Measurements from ENCODE around the gene RNF113B.

The RNF113B gene

GRCh38 chr13:98222081-98222554, 45.0 kb upstream of the RNF113B start:
- TF ChIP-seq, protein P1, sequence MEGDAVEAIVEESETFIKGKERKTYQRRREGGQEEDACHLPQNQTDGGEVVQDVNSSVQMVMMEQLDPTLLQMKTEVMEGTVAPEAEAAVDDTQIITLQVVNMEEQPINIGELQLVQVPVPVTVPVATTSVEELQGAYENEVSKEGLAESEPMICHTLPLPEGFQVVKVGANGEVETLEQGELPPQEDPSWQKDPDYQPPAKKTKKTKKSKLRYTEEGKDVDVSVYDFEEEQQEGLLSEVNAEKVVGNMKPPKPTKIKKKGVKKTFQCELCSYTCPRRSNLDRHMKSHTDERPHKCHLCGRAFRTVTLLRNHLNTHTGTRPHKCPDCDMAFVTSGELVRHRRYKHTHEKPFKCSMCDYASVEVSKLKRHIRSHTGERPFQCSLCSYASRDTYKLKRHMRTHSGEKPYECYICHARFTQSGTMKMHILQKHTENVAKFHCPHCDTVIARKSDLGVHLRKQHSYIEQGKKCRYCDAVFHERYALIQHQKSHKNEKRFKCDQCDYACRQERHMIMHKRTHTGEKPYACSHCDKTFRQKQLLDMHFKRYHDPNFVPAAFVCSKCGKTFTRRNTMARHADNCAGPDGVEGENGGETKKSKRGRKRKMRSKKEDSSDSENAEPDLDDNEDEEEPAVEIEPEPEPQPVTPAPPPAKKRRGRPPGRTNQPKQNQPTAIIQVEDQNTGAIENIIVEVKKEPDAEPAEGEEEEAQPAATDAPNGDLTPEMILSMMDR (IDR thresholded peaks at IDR 0.05; ENCODE audit: low read depth, low read length), result no peak
- H3K4me3 ChIP-seq (ENCODE audit: low read depth, low read length), result no peak overlapping the region

DNA sequence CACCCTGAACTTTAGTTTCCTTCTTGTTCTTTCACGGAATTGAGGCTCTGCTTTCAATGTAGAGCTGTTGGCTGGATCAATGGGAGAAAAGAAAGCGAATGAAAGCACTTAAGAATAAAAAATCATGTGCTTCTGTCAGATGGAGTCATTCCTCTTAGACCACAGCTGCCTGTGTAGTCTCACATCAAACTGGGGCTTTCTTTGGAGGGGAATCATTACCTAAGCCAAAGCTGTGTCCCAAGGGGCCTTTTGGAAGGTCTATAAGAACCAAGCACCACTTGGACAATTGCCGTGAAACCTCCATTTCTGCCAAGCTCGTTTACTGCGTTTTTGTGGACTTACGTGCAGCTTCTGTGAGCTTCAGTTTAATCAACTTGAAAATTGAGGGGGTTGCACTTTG, 44.2 kb upstream of the RNF113B start:
- TF ChIP-seq, protein P1 (IDR thresholded peaks at IDR 0.05; ENCODE audit: low read depth, low read length), result no peak
- H3K4me3 ChIP-seq (ENCODE audit: low read depth, low read length), result no peak overlapping the region

- H3K4me3 ChIP-seq (ENCODE audit: low read depth, low read length), result no peak overlapping the region
- TF ChIP-seq, protein P1 (IDR thresholded peaks at IDR 0.05; ENCODE audit: low read depth, low read length), result no peak
These were observed 43.3 kb upstream of the RNF113B start for GRCh38 chr13:98220271-98220791.

DNA sequence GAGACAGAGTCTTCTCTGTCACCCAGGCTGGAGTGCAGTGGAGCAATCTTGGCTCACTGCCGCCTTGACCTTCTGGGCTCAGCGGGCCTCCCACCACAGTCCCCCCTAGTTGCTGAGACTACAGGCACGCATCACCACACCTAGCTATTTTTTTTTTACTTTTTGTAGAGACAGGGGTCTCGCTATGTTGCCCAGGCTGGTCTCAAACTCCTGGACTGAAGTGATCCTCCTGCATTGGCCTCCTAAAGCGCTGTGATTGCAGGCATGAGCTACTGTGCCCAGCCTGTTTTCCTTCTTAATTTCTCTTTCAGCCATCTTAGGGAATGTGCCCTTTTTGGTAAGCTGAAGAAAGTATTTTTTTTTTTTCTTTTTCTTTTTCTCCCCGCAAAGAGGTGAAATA, 42.6 kb upstream of the RNF113B start:
- no peak overlapping the region for H3K4me3 ChIP-seq (ENCODE audit: low read depth, low read length)
- TF ChIP-seq, protein P1 (IDR thresholded peaks at IDR 0.05; ENCODE audit: low read depth, low read length), result no peak

- TF ChIP-seq, protein P1 (IDR thresholded peaks at IDR 0.05; ENCODE audit: low read depth, low read length), result no peak
- no peak overlapping the region for H3K4me3 ChIP-seq (ENCODE audit: low read depth, low read length)
These were observed 40.5 kb upstream of the RNF113B start for GRCh38 chr13:98217597-98217996.

- H3K4me3 ChIP-seq (ENCODE audit: low read depth, low read length), result no peak overlapping the region
- TF ChIP-seq, protein P1 (IDR thresholded peaks at IDR 0.05; ENCODE audit: low read depth, low read length), result no peak
These were observed 39.7 kb upstream of the RNF113B start for GRCh38 chr13:98216711-98217285.

DNA sequence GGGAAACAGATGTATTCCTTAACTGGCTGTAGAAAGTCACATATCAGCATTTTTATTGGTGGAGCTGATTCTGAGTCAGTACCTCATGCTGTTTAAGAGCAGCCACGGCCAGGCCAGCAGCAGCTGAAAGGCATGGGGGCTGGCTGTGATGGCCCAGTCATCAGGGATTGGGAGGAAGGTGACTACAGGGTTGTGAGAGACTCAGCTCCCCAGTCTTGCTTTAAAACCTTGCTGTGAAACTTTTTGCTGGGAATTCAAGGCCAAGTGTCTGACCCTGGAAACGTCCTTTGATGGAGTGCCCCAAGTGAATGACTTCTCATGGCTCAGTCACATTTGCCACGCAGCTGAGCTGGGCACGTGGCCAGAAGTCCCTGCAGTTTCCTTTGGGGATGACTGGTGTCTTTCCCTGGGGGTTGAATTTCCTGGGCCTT, 39.1 kb upstream of the RNF113B start:
- TF ChIP-seq, protein P1 (IDR thresholded peaks at IDR 0.05; ENCODE audit: low read depth, low read length), result no peak

More for the DNA sequence above, 39.1 kb upstream of the RNF113B start:
- no peak overlapping the region for H3K4me3 ChIP-seq (ENCODE audit: low read depth, low read length)
